ENCODE measurements around the gene LAMTOR3. TPM values are rescaled to one million over a fixed set of nuclear protein-coding genes. Genes with fewer than 3 reads are reported as not detected.

LAMTOR3 gene
- polyA plus RNA-seq, 1 donor (not counting 4 experiments of a cell fraction or from before 2014, with no cell fraction given), result 92.2 TPM

DNA sequence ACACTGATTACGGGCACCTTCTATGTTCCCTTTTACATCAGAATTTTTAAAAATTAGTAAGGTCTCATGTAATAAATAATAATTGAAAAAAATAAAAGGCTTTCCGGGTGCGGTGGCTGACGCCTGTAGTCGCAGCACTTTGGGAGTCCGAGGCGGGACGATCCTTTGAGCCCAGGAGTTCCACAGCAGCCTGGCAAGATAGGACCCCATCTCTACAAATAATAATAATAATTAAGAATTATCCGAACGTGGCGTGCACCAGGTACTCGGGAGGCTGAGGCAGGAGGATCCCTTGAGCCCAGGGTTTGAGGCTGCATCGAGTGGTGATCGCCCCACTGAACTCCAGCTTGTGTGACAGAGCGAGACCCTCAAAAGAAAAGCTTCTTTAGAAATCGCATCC is 771 bp upstream of the LAMTOR3 start:
- H3K79me2 ChIP-seq (ENCODE audit: control insufficient read depth, insufficient read depth, low read length), result peaks cover 38% of the 10 kb centered on the region
- no peak for TF ChIP-seq EZH2 (IDR thresholded peaks at IDR 0.05; ENCODE audit: low read length)
- TF ChIP-seq, protein P1, sequence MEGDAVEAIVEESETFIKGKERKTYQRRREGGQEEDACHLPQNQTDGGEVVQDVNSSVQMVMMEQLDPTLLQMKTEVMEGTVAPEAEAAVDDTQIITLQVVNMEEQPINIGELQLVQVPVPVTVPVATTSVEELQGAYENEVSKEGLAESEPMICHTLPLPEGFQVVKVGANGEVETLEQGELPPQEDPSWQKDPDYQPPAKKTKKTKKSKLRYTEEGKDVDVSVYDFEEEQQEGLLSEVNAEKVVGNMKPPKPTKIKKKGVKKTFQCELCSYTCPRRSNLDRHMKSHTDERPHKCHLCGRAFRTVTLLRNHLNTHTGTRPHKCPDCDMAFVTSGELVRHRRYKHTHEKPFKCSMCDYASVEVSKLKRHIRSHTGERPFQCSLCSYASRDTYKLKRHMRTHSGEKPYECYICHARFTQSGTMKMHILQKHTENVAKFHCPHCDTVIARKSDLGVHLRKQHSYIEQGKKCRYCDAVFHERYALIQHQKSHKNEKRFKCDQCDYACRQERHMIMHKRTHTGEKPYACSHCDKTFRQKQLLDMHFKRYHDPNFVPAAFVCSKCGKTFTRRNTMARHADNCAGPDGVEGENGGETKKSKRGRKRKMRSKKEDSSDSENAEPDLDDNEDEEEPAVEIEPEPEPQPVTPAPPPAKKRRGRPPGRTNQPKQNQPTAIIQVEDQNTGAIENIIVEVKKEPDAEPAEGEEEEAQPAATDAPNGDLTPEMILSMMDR (optimal IDR thresholded peaks at IDR 0.05 in 1 of 3, IDR thresholded peaks at IDR 0.05 in 1 of 3, conservative IDR thresholded peaks at IDR 0.05 in 1 of 3; ENCODE audit: extremely low read depth in 1 of 3, insufficient read depth in 2 of 3, low read length in 3 of 3), result no peak
- peak overlapping the region in 2 of 3 experiments; percentile 3 to 47 for H3K4me3 ChIP-seq (ENCODE audit: control insufficient read depth in 2 of 3, extremely low read depth in 1 of 3, insufficient read depth in 2 of 3, low read depth in 1 of 3, low read length in 3 of 3)
- FAIRE-seq, result no peak
- H3K9me1 ChIP-seq (ENCODE audit: control insufficient read depth, extremely low read depth, insufficient read depth, low read length), result no peaks in the 10 kb centered on the region
- peak overlapping the region; percentile 90 for H3K9ac ChIP-seq (ENCODE audit: control insufficient read depth, extremely low read depth, insufficient read depth, low read length)
- no peaks in the 10 kb centered on the region for H4K20me1 ChIP-seq (ENCODE audit: control insufficient read depth, extremely low read depth, insufficient read depth, low read length)
- H3K27ac ChIP-seq (ENCODE audit: control insufficient read depth, insufficient read depth, low read length), result no peak overlapping the region
- H3K4me1 ChIP-seq (ENCODE audit: control insufficient read depth, extremely low read depth, insufficient read depth, low read length), result peaks cover 8% of the 10 kb centered on the region
- dilution Hi-C loops (cut with MboI; ENCODE audit: extremely low pct_ligation_motif_present, low sequenced_read_pairs), result no loop called here
- no peaks in the 10 kb centered on the region for H3K36me3 ChIP-seq (ENCODE audit: control insufficient read depth in 2 of 2, extremely low read depth in 1 of 2, insufficient read depth in 2 of 2, low read length in 2 of 2)
- DNase-seq (ENCODE audit: low read depth, low spot score), result no peak
- H3K27me3 ChIP-seq (ENCODE audit: control insufficient read depth, extremely low read depth, insufficient read depth, low read length), result no peaks in the 10 kb centered on the region
- no peaks in the 10 kb centered on the region for H3K9me3 ChIP-seq (ENCODE audit: control insufficient read depth, low read depth, low read length)
- H3K4me2 ChIP-seq (ENCODE audit: control insufficient read depth, extremely low read depth, insufficient read depth, low read depth, low read length), result peak overlapping the region; percentile 81
- H2AFZ ChIP-seq (ENCODE audit: control insufficient read depth, low read length), result no peak overlapping the region

DNA sequence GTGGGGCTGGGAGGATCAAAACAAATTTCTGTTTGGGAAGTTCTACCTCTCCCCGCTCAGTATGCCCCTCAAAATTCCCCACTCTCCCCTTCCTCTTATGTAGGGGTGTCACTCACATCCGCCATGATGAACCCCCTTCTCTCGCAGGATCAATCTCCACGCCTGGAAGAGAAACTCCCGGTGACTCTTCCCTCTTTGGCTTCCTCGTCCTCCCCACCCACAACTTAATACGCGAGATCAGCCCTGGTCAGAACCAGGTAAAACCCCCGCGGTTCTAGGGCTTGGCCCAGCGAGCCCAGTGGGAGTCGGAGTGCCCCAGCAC is 427 bp downstream of the LAMTOR3 start:
- Histone ChIP-seq H3K79me2 (ENCODE audit: control insufficient read depth, insufficient read depth, low read length) (peaks cover 44% of the 10 kb centered on the region), H3K4me2 (ENCODE audit: control insufficient read depth, extremely low read depth, insufficient read depth, low read depth, low read length) (peak overlapping the region; percentile 92), H3K9ac (ENCODE audit: control insufficient read depth, extremely low read depth, insufficient read depth, low read length) (peak overlapping the region; percentile 90), H2AFZ (ENCODE audit: control insufficient read depth, low read length) (peak overlapping the region; percentile 84), H3K9me3 (ENCODE audit: control insufficient read depth, low read depth, low read length) (no peaks in the 10 kb centered on the region), H3K9me1 (ENCODE audit: control insufficient read depth, extremely low read depth, insufficient read depth, low read length) (no peaks in the 10 kb centered on the region), H3K4me1 (ENCODE audit: control insufficient read depth, extremely low read depth, insufficient read depth, low read length) (peaks cover 8% of the 10 kb centered on the region), H3K36me3 (ENCODE audit: control insufficient read depth in 2 of 2, extremely low read depth in 1 of 2, insufficient read depth in 2 of 2, low read length in 2 of 2) (peaks cover 1 to 2% of the 10 kb centered on the region in 2 experiments), H3K27ac (ENCODE audit: control insufficient read depth, insufficient read depth, low read length) (peak overlapping the region; percentile 89), H3K4me3 (ENCODE audit: control insufficient read depth in 2 of 3, extremely low read depth in 1 of 3, insufficient read depth in 2 of 3, low read depth in 1 of 3, low read length in 3 of 3) (peak overlapping the region; percentile 90 to 93 (median 93)), H3K27me3 (ENCODE audit: control insufficient read depth, extremely low read depth, insufficient read depth, low read length) (no peaks in the 10 kb centered on the region), H4K20me1 (ENCODE audit: control insufficient read depth, extremely low read depth, insufficient read depth, low read length) (no peaks in the 10 kb centered on the region)
- no peak for FAIRE-seq
- DNase-seq (ENCODE audit: low read depth, low spot score), result no peak
- no peak for TF ChIP-seq EZH2 (IDR thresholded peaks at IDR 0.05; ENCODE audit: low read length)
- TF ChIP-seq, protein P1 (optimal IDR thresholded peaks at IDR 0.05 in 1 of 3, IDR thresholded peaks at IDR 0.05 in 1 of 3, conservative IDR thresholded peaks at IDR 0.05 in 1 of 3; ENCODE audit: extremely low read depth in 1 of 3, insufficient read depth in 2 of 3, low read length in 3 of 3), result no peak
- dilution Hi-C loops (cut with MboI; ENCODE audit: extremely low pct_ligation_motif_present, low sequenced_read_pairs), result no loop called here

All from keratinocyte (primary cell).